Ovary (tissue), 9 donors: ENCODE results near the gene DLL1. TPM values are rescaled to one million over a fixed set of nuclear protein-coding genes. Genes with fewer than 3 reads are reported as not detected.

ENCODE experiments used
- DNase-seq, 5 donors: peaks; one replicate each; pipeline ENCODE4 v3.0.0-alpha.2; 2019 to 2020
- H3K27ac ChIP-seq, 2 donors: fragments of 200-600 bp; one replicate each; pipeline versions ENCODE4 v1.5.1 to v1.8.0; 2019 to 2022
- H3K27me3 ChIP-seq: fragments of 200-600 bp; one replicate; pipeline ENCODE4 v1.8.0; 2022
- H3K36me3 ChIP-seq: fragments of 200-600 bp; sonication (generic); one replicate; pipeline ENCODE4 v1.5.1; 2019
- H3K4me1 ChIP-seq: one replicate; pipeline ENCODE4 v1.8.1; 2013; ENCODE audit warnings: mild to moderate bottlenecking, moderate library complexity; ENCODE audit not compliant: insufficient read depth
- H3K4me3 ChIP-seq: fragments of 200-600 bp; sonication (generic); one replicate; pipeline ENCODE4 v1.5.1; 2017
- H3K9me3 ChIP-seq, 2 donors: fragments of 200-600 bp in 1 of 2; sonication (generic) in 1 of 2; one replicate each; pipeline versions ENCODE4 v1.5.1 to v1.8.1; 2013 to 2019; ENCODE audit warnings: mild to moderate bottlenecking in 1 of 2, moderate library complexity in 1 of 2
- EP300 ChIP-seq: sonication (generic); formaldehyde crosslinking; IDR thresholded peaks from one replicate; pipeline ENCODE4 v1.6.1; 2017; ENCODE audit warnings: antibody characterized with exemption
- POLR2A ChIP-seq: fragments of 450-650 bp; IDR thresholded peaks from one replicate; pipeline ENCODE4 v1.6.1; 2017; ENCODE audit warnings: antibody characterized with exemption, mild to moderate bottlenecking, moderate library complexity
- WGBS, 3 donors: extraction: QIAGEN DNeasy Blood & Tissue Kit in 1 of 3; methylation state at CpG; one replicate each; pipeline versions ENCODE4 v1.1.5 to v1.1.7; 2013 to 2017; 5-methylcytosine and 5-hydroxymethylcytosine counted together
- intact Hi-C, 4 donors: fragments of 100-400 bp; cut with DNase I; formaldehyde crosslinking; loops; one replicate each; pipeline versions ENCODE4 v1.11.0 to v1.15.1; 2022 to 2023
- polyA plus RNA-seq, 2 donors: library from polyadenylated mRNA; stranded (reverse); fragments of 200-250 nt in 1 of 2; fragments of 350-450 nt in 1 of 2; fragmentation: Illumina TruSeq in 1 of 2; extraction: RNeasy Lipid Tissue Mini Kit (QIAGEN cat#74804) in 1 of 2; gene quantifications; one replicate each; pipeline ENCODE4 v1.2.3, GENCODE V29; 2013 to 2014
- total RNA-seq, 7 donors: library from RNA; depleted of rRNA in 2 of 7; stranded (reverse); fragments of >200 nt in 2 of 7; fragmentation: NEBNext Ultra II Directional in 3 of 7; extraction: Animal tissue kit (Norgen Biotek cat#: 25700) in 3 of 7; gene quantifications; one replicate each; pipeline versions ENCODE4 v1.1.0 to v1.2.4, GENCODE V29; 2016 to 2023
- TF ChIP-seq, protein P1 (sequence below), 3 donors: fragments of 450-650 bp in 2 of 3; fragments of 200-600 bp in 1 of 3; IDR thresholded peaks; one replicate each; pipeline versions ENCODE4 v1.5.1 to v1.8.0; 2016 to 2022; ENCODE audit warnings: antibody characterized with exemption in 3 of 3, mild to moderate bottlenecking in 1 of 3
- donor health status: DM: no; HTN: no; CAD: no; lungs with moderate emphysema.
- donor health status: DM: no; HTN: no; CAD: no.
- donor health status: Bipolar disorder and iron deficiency.
- donor health status: DM: yes; HTN: yes; CAD: no.
- donor health status: DM: no; HTN: no; CAD: no.
- donor health status: DM: yes; HTN: yes; CAD: no.

DLL1 gene
- total and polyA plus RNA-seq, 9 donors: 0.90 to 11.5 (median 2.4) TPM

DNA sequence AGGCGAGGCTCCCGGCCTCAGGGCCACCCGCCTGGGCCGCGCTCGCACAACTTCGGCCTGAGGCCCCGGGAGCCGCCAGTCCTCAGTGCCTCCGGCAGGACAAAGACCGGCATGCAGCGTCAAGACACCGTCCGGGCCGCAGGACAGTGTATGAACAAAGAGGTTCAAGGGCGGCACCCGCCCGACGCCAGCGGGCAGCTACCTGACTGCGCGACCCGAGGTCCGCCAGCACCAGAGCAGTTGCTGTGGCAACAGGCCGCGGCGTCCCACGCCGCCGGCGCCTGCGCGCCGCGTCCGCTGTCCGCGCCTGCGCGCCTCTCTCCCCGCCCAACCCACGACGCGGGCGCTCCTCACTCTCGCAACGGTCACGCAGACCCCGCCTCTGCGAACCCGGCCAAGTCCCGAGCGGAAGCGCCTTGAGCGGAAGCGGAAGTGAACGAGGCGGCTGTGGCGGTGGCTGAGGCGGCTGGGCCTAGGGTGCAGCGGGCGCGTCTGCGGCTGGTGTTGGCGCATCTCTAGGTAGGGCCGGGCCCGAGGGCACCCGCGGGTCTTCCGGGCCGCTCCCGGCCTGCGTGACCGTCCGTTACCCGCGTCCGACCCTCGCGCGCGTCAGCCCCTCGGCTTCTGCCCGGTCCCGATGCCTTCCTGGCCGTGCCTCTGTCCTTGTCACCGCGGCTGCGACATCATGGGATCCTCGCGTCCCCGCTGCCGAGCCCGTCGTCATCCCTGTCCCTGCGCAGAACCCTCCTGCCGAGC lies 15.6 kb upstream of the DLL1 start, which contains the start of gene FAM120B:
Gene FAM120B (plus strand): TSS at position 435 of the 756 bp plus-strand sequence. CDS start 10,633 bp downstream, outside the sequence.
- intact Hi-C loops: no loop called here
- Histone ChIP-seq H3K36me3 (no peaks in the 10 kb centered on the region), H3K27ac (peak within 1 kb of the TSS in 1 of 2 donors; percentile 65), H3K4me3 (peak within 1 kb of the TSS; percentile 92), H3K9me3 (no peaks in the 10 kb centered on the region), H3K4me1 (peaks cover 18% of the 10 kb centered on the region), H3K27me3 (no peaks in the 10 kb centered on the region)
- 0 to 1% (median 0%) methylated on average over 64 to 97 of the region's 97 CpGs for WGBS, 3 donors
- TF ChIP-seq, protein P1, sequence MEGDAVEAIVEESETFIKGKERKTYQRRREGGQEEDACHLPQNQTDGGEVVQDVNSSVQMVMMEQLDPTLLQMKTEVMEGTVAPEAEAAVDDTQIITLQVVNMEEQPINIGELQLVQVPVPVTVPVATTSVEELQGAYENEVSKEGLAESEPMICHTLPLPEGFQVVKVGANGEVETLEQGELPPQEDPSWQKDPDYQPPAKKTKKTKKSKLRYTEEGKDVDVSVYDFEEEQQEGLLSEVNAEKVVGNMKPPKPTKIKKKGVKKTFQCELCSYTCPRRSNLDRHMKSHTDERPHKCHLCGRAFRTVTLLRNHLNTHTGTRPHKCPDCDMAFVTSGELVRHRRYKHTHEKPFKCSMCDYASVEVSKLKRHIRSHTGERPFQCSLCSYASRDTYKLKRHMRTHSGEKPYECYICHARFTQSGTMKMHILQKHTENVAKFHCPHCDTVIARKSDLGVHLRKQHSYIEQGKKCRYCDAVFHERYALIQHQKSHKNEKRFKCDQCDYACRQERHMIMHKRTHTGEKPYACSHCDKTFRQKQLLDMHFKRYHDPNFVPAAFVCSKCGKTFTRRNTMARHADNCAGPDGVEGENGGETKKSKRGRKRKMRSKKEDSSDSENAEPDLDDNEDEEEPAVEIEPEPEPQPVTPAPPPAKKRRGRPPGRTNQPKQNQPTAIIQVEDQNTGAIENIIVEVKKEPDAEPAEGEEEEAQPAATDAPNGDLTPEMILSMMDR (IDR thresholded peaks at IDR 0.05): no peak
- TF ChIP-seq POLR2A: peak; percentile 80
- peak; percentile 97 to 98 (median 97) for DNase-seq

DNA sequence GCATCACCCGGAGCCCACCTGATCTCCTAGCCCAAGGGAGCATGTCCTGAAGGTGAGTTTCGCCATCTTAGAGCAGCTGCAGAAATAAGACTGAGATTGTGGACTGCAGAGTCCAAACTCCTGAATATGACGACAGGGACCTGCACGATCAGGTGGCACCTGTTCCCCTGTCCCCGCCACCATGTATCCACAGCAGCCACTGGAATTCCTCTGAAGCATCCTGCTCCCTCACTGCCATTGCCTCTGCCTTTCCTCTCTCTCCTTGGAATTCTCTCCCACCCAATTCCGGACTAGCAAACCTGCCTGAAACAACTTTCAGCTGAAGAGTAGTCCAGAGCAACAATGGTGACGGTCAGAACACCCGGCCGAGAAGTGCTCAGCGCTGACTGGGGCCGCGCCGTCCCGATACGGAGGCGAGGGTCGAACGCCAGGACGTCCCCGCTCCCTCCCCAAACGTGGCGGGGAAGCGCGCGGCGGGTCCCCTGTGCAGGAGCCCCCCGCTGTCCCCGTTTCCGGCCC lies 15.0 kb upstream of the DLL1 start:
- no peaks in the 10 kb centered on the region for H3K27me3 ChIP-seq

DNA sequence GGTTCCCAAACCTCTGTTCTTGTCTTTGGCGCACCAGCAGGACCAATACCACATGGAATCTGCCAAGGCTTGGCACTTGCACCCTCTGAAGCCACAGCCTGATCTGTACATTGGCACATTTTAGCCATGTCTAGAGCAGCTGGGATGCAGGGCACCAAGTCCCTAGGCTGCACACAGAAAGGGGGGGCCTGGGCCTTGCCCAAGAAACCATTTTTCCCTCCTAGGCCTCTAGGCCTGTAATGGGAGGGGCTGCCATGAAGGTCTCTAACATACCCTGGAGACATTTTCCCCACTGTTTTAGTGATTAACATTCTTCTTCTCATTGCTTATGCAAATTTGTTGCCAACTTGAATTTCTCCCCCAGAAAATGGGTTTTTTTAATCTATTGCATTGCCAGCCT lies 10.3 kb upstream of the DLL1 start:
- TF ChIP-seq POLR2A (no peak), EP300 (no peak)
- TF ChIP-seq, protein P1 (IDR thresholded peaks at IDR 0.05): no peak
- Histone ChIP-seq H3K27ac (no peak overlapping the region), H3K4me1 (peaks cover 7% of the 10 kb centered on the region), H3K4me3 (no peak overlapping the region), H3K36me3 (no peaks in the 10 kb centered on the region), H3K9me3 (no peaks in the 10 kb centered on the region), H3K27me3 (no peaks in the 10 kb centered on the region)
- intact Hi-C loops: no loop called here
- no peak for DNase-seq
- 94 to 100% (median 100%) methylated on average over 1 of the region's 1 CpG for WGBS, 3 donors

More for the DNA sequence above, 15.0 kb upstream of the DLL1 start:
- H3K9me3 ChIP-seq: no peaks in the 10 kb centered on the region
- H3K36me3 ChIP-seq: no peaks in the 10 kb centered on the region
- intact Hi-C loops: no loop called here
- TF ChIP-seq, protein P1 (IDR thresholded peaks at IDR 0.05): no peak
- DNase-seq: peak in 1 of 5 donors; percentile 24
- H3K4me1 ChIP-seq: peaks cover 18% of the 10 kb centered on the region
- H3K4me3 ChIP-seq: peak overlapping the region; percentile 92
- 8 to 15% (median 10%) methylated on average over 19 to 29 of the region's 29 CpGs for WGBS, 3 donors
- H3K27ac ChIP-seq: no peak overlapping the region

DNA sequence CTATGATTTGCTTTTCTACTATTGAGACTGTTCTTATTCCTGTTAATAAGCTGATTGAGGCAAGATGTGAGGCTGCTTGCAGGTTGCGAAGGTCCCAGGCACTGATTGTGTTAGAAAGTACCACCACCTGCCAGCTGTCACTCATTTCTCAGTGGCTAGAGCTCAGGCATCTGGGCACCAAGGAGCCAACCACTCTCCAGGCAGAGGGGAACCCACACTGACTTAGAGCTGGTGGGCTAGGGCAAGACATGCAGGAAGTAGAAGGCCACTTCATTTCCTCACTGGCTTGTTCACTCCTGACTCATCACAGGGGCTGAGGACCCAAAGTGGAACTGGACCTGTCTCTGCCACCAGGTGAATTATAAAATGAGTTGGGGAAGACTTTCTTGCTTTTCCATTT lies 7.8 kb upstream of the DLL1 start:
- no peak for DNase-seq
- peaks cover 15% of the 10 kb centered on the region for H3K4me1 ChIP-seq
- H3K27me3 ChIP-seq: no peaks in the 10 kb centered on the region
- TF ChIP-seq EP300 (no peak), POLR2A (no peak)
- TF ChIP-seq, protein P1 (IDR thresholded peaks at IDR 0.05): no peak
- no peak overlapping the region for H3K4me3 ChIP-seq
- no peaks in the 10 kb centered on the region for H3K9me3 ChIP-seq
- no peak overlapping the region for H3K27ac ChIP-seq
- 90 to 100% (median 96%) methylated on average over 1 of the region's 1 CpG for WGBS, 3 donors
- intact Hi-C loops: loop anchor here in 1 of 4 donors (10.0 kb wide), 1 partner anchor 464 kb away; no protein-coding TSS in a partner anchor
- no peaks in the 10 kb centered on the region for H3K36me3 ChIP-seq
